HEK293 (cell line): ENCODE measurements around the gene BOC.

ENCODE experiments used
- KLF10 ChIP-seq: fragments of 450-650 bp; IDR thresholded peaks from 2 replicates; pipeline ENCODE4 v1.5.1; 2018; ENCODE audit warnings: missing biosample characterization, mild to moderate bottlenecking, missing genetic modification characterization
- PATZ1 ChIP-seq: fragments of 450-650 bp; formaldehyde crosslinking; IDR thresholded peaks from 2 replicates; pipeline ENCODE4 v1.5.1; 2016; ENCODE audit warnings: missing biosample characterization, missing genetic modification characterization
- ZBTB1 ChIP-seq: fragments of 450-650 bp; formaldehyde crosslinking; IDR thresholded peaks from 2 replicates; pipeline ENCODE4 v1.5.1; 2016; ENCODE audit warnings: missing biosample characterization, missing genetic modification characterization
- ZNF335 ChIP-seq: fragments of 450-650 bp; formaldehyde crosslinking; conservative IDR thresholded peaks from 2 replicates; pipeline ENCODE4 v1.5.1; 2016; ENCODE audit warnings: missing biosample characterization, missing genetic modification characterization
- TF ChIP-seq, protein P1 (sequence below): fragments of 450-650 bp; formaldehyde crosslinking; IDR thresholded peaks from 2 replicates; pipeline ENCODE4 v1.5.1; 2016; ENCODE audit warnings: missing biosample characterization, missing genetic modification characterization

- no peak for TF ChIP-seq PATZ1 (tag by site-specific recombination)
- TF ChIP-seq, protein P1, sequence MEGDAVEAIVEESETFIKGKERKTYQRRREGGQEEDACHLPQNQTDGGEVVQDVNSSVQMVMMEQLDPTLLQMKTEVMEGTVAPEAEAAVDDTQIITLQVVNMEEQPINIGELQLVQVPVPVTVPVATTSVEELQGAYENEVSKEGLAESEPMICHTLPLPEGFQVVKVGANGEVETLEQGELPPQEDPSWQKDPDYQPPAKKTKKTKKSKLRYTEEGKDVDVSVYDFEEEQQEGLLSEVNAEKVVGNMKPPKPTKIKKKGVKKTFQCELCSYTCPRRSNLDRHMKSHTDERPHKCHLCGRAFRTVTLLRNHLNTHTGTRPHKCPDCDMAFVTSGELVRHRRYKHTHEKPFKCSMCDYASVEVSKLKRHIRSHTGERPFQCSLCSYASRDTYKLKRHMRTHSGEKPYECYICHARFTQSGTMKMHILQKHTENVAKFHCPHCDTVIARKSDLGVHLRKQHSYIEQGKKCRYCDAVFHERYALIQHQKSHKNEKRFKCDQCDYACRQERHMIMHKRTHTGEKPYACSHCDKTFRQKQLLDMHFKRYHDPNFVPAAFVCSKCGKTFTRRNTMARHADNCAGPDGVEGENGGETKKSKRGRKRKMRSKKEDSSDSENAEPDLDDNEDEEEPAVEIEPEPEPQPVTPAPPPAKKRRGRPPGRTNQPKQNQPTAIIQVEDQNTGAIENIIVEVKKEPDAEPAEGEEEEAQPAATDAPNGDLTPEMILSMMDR (tag by site-specific recombination), result no peak
- TF ChIP-seq ZBTB1, result no peak
- TF ChIP-seq KLF10, result no peak
- TF ChIP-seq ZNF335, result no peak
Observed at GRCh38 chr3:113255100-113255853, 43.9 kb downstream of the BOC start.
